EH (cell line): Measurements from ENCODE around the gene UBE2D3.
"Not testable (repeated sequence)": the region's sequence is repeated elsewhere in the genome, so short reads cannot be mapped to it uniquely, and the experiment has no call there.

Experiments
- DNase-seq: peaks from one replicate; pipeline ENCODE4 v3.0.0-alpha.2; 2015; ENCODE audit warnings: low read depth

Gene UBE2D3

DNA sequence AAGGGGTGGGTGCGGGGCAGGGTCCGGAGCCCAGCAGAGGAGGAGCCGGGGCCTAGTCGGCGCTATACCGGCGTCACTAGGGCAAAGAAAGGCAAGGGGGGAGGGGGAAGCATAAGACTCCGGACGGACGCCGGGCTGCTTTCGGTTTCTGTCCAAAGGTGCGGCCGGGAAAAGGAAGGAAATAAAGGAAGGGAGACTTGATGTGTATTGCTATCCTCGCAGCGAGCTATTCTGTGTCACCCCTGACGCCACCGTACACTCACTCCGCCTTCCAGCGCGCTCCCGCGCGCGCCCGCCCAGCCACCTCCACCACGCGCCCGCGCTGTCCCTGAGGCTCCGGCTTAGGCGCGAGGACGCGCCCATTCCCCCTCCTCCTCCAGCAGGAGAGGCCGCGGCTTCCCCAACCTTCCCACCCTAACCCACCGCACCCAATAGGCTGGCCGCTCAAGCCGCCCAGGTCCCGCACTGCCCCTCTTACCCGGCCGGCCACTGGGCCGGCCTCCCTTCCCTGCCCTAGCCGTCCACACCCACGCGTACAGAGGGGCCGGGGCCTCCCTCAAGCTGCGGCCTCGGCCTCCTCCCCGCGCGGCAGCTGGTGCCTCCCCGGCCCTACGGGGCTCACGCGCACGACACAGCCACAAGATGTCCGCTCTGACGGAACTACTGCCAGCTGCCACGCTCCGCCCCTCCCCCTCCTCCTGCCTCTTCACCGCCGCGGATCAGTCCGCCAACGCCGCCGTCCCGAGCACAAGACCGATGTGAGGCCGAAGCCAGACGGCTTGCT, at the start of gene UBE2D3:
Gene UBE2D3 (minus strand): TSS at position 662 of the 784 bp plus-strand sequence. CDS start 1,043 bp downstream, outside the sequence.
- peak; percentile 93 for DNase-seq

GRCh38 chr4:102871772-102872171, 44.4 kb upstream of the UBE2D3 start:
- DNase-seq: no peak

GRCh38 chr4:102869569-102870197, 42.3 kb upstream of the UBE2D3 start:
- DNase-seq: no peak

DNA sequence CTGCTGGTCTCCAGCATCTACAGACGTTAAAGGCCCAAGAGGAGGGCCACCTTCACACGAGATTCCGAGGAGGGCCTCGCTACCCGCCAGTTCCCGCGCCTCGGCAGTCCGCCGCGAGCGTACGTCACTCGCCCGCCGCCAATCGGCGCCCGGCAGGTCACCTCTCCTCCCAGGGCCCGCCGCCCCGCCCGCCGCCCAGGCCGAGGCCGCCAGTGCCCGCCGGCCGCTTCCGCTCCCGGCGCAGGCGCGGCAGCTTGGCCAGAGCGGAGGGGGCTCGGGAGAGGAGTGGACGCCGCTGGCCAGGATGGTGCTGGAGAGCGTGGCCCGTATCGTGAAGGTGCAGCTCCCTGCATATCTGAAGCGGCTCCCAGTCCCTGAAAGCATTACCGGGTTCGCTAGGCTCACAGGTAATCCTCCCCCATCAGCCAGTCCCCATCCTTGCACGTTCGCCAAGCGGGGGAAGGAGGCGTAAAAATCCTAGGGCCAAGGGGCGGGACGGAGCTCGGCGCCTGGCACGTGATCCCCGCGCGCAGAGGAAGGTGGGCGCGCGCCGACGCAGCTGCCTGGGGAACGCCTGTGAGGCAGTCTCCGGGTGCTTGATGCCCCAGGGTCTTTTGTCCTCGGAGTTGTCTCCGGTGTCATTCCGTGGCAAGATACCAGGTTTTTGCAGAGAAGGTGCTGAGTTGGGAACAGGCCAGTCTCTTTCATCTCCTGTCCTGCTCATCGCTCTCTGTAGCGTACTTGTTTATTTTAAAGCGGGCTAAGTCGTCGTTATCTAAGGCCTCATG, 41.6 kb upstream of the UBE2D3 start, which contains the start of gene CISD2:
Gene CISD2 (plus strand): TSS at position 212 of the 788 bp plus-strand sequence. CDS start 93 bp downstream, at position 305.
- peak; percentile 92 for DNase-seq

- no peak for DNase-seq
Observed at GRCh38 chr4:102868153-102868780, 40.9 kb upstream of the UBE2D3 start.

DNA sequence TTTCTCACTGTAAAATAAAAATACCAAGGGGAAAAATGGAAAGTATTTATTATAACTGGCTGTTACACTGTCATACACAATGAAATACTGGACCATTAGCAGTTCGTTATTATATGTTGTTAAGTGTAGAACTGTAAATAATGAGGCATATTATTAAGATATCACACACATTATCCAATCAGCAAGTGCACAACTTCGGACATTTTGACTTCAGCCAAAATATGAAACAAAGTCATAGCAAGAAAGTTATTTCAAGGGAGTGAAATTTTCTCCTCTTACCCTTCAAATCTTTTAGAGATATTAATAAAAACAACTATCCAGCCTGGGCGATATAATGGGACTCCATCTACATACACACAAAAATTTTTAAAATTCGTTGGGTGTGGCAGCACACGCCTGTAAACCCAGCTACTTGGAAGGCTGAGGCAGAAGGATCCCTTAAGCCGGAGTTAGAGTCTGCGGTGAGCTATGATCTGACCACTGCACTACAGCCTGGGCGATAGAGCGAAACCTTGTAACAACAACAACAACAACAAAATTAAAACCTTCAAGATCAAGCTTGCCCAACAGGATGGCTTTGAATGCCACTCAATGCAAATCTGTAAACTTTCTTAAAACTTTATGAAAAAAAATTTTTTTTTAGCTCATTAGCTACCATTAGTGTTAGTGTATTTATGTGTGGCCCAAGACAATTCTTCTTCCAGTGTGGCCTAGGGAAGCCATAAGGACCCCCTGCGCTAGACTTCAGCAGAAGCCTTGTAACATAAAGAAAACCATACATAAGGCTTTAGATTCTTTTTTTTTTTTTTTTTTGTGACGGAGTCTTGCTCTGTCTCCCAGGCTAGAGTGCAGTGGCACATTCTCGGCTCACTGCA, 40.2 kb upstream of the UBE2D3 start:
- DNase-seq: no peak

DNA sequence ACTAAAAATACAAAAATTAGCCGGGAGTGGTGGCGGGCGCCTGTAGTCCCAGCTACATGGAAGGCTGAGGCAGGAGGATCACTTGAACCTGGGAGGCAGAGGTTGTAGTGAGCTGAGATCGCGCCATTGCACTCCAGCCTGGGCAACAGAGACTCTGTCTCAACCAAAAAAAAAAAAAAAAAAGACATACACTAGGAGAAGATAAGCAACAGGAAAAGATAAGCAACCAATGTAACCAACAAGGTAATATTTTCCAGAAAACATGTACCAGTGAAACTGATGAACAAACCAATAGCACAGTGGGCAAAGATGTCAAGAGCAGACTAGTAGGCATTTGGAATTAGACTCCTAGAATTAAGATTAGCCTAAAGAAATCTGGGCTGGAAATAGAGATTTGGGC, 38.0 kb upstream of the UBE2D3 start:
- DNase-seq: not testable (repeated sequence)

GRCh38 chr4:102862747-102863146, 35.4 kb upstream of the UBE2D3 start:
- no peak for DNase-seq

- no peak for DNase-seq
Observed at GRCh38 chr4:102862016-102862415, 34.7 kb upstream of the UBE2D3 start.

DNA sequence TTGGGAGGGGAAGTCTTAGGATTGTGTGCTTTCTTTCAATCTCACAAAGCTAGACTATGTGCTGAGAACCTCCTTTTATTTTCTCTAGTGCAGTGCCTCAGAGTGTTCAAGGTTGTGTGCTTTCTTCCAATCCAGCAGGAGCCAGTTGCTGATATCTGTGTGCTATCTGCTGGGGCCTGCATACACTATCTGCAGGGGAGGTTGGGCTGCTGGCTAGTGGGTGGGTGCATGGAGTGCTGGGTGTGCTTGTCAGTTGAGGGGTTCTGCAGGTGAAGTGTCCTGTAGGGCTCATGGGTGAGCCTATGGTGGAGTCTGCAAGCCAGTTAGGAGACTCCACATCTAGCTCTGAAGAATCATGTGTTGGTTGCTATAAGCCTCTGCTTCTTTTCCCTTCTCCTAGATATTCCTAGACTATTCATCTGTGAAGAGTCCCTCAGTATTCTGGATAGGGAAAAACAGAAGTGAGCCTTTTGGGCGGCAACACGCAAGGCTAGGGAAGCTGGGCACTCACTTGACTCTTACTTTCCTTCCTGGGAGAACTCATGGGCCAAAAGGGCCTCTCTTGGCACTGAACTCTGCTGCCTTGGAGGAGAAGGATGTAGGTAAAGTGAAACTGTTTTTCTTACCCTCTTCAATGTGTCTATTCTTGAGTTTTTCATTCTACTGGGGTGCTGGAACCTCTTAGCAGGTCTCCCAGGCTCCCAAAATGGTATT, 33.4 kb upstream of the UBE2D3 start:
- DNase-seq: no peak

GRCh38 chr4:102858828-102859464, 31.6 kb upstream of the UBE2D3 start:
- no peak for DNase-seq

GRCh38 chr4:102850370-102850769, 23.0 kb upstream of the UBE2D3 start:
- DNase-seq: no peak

- DNase-seq: no peak
Observed at GRCh38 chr4:102849579-102850104, 22.3 kb upstream of the UBE2D3 start.

- no peak for DNase-seq
Observed at GRCh38 chr4:102847687-102848086, 20.3 kb upstream of the UBE2D3 start.

DNA sequence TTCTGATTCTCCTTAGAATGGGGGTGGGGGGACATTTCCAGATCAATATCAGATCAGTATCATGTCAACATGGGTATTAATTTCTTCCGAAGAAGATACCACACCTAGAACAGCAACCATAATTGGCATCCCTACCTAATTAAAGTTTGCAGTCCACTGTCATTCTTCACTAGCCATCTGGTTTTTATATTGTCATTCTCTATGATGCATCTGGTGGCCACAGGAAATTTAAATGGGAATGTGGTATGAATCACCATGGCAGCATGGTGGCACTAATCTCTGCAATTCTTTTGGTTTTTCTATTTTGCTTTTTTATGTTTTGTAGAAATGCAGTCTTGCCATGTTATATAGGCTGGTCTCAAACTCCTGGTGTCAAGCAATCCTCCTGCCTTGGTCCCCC, 16.6 kb upstream of the UBE2D3 start:
- DNase-seq: peak; percentile 53

GRCh38 chr4:102843273-102843672, 15.9 kb upstream of the UBE2D3 start:
- DNase-seq: no peak

GRCh38 chr4:102842367-102842766, 15.0 kb upstream of the UBE2D3 start:
- no peak for DNase-seq

- no peak for DNase-seq
Observed at GRCh38 chr4:102836596-102836995, 9.2 kb upstream of the UBE2D3 start.

DNA sequence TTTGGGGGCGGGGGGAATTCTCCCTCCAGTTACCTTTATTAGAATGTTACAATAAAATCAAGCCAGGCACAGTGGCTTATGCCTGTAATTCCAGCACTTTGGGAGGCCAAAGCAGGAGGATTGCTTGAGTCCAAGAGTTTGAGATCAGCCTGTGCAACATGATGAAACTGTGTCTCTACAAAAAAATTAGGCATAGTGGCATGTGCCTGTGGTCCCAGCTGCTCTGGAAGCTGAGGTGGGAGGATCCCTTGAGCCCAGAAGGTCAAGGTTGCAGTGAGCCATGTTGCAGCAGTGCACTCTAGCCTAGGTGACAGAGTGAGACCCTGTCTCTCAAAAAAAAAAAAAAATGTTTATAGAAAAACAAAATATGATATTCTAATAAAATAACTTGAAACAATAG, 5.3 kb upstream of the UBE2D3 start:
- no peak for DNase-seq

- no peak for DNase-seq
Observed at GRCh38 chr4:102832105-102832504, 4.8 kb upstream of the UBE2D3 start.
